ENCODE measurements around the gene TTC33.

DNA sequence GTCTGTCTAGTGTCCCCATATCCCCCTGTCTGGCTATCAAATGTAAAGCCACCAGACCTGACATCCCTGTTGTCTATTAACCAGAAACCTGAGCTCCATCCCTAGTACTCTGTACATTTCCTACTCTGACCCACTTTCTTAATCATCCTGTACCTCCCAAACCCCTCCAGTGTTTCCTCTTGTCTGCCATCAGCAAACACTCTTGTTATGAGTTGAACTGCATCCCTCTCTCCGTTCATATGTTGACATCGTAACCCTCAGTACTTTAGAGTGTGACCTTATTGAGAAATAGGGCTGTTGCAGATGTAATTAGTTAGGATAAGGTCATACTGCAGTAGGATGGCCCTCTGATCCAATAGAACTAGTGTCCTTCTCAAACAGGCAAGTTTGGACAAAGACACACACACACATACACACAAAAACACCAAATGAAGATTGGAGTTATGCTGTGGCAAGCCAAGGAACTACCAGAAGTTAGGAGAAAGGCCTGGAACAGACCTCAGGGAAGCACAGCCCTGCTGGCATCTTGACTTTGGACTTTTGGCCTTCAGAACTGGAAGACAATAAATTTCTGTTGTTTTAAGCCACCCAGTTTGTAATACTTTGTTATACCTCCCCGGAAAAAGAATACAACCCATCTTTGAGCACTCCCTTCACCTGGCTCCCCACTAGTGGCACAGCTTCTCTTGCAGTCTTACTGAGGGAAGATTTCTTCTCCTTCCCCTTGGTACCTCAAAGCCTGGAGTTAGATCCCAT is 256.1 kb downstream of the TTC33 start:
- TF ChIP-seq, protein P1, sequence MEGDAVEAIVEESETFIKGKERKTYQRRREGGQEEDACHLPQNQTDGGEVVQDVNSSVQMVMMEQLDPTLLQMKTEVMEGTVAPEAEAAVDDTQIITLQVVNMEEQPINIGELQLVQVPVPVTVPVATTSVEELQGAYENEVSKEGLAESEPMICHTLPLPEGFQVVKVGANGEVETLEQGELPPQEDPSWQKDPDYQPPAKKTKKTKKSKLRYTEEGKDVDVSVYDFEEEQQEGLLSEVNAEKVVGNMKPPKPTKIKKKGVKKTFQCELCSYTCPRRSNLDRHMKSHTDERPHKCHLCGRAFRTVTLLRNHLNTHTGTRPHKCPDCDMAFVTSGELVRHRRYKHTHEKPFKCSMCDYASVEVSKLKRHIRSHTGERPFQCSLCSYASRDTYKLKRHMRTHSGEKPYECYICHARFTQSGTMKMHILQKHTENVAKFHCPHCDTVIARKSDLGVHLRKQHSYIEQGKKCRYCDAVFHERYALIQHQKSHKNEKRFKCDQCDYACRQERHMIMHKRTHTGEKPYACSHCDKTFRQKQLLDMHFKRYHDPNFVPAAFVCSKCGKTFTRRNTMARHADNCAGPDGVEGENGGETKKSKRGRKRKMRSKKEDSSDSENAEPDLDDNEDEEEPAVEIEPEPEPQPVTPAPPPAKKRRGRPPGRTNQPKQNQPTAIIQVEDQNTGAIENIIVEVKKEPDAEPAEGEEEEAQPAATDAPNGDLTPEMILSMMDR (IDR thresholded peaks at IDR 0.05; ENCODE audit: low read depth, low read length): no peak
- TF ChIP-seq EZH2phosphoT487 (IDR thresholded peaks at IDR 0.05; ENCODE audit: low read depth): no peak

Measured in OCI-LY3 (cell line).